D721Med (cell line): ENCODE measurements around the gene METTL9.

Experiments used
- DNase-seq: peaks from one replicate; pipeline ENCODE4 v3.0.0; 2011; ENCODE audit warnings: low spot score; ENCODE audit not compliant: insufficient read length
- FAIRE-seq: peaks from 2 replicates; lab custom pipeline; 2011; peaks lifted over from hg19 to GRCh38; lab: Jason Lieb, UNC
- TF ChIP-seq, protein P1 (sequence below): IDR thresholded peaks from 2 replicates; pipeline ENCODE4 v1.5.1; 2012; ENCODE audit warnings: mild to moderate bottlenecking, control low read depth; ENCODE audit not compliant: insufficient read depth; ENCODE audit errors: missing control alignments

Gene METTL9

GRCh38 chr16:21656795-21657768 lies 57.7 kb downstream of the METTL9 start:
- FAIRE-seq = no peak
- no peak for DNase-seq
- TF ChIP-seq, protein P1, sequence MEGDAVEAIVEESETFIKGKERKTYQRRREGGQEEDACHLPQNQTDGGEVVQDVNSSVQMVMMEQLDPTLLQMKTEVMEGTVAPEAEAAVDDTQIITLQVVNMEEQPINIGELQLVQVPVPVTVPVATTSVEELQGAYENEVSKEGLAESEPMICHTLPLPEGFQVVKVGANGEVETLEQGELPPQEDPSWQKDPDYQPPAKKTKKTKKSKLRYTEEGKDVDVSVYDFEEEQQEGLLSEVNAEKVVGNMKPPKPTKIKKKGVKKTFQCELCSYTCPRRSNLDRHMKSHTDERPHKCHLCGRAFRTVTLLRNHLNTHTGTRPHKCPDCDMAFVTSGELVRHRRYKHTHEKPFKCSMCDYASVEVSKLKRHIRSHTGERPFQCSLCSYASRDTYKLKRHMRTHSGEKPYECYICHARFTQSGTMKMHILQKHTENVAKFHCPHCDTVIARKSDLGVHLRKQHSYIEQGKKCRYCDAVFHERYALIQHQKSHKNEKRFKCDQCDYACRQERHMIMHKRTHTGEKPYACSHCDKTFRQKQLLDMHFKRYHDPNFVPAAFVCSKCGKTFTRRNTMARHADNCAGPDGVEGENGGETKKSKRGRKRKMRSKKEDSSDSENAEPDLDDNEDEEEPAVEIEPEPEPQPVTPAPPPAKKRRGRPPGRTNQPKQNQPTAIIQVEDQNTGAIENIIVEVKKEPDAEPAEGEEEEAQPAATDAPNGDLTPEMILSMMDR = peak; percentile 76

GRCh38 chr16:21659124-21659523 lies 59.7 kb downstream of the METTL9 start:
- FAIRE-seq (no peak), DNase-seq (no peak)
- TF ChIP-seq, protein P1 = no peak

- DNase-seq (no peak), FAIRE-seq (no peak)
- TF ChIP-seq, protein P1 = no peak
Measured at GRCh38 chr16:21663889-21664647, 64.7 kb downstream of the METTL9 start, which contains the start of gene OTOA. OTOA (plus strand) TSS chr16:21663968; CDS start chr16:21678515, 14,547 bp downstream.

- DNase-seq (no peak), FAIRE-seq (no peak)
- TF ChIP-seq, protein P1 = no peak
Measured at GRCh38 chr16:21664801-21665492, 65.6 kb downstream of the METTL9 start.

- TF ChIP-seq, protein P1 = no peak
- FAIRE-seq (no peak), DNase-seq (no peak)
Measured at GRCh38 chr16:21666772-21667171, 67.4 kb downstream of the METTL9 start.

GRCh38 chr16:21667575-21667974 lies 68.2 kb downstream of the METTL9 start:
- FAIRE-seq (no peak), DNase-seq (no peak)
- TF ChIP-seq, protein P1 = no peak
